COLO829 (cell line): ENCODE measurements around the gene CD84.
"Not testable (repeated sequence)": the region's sequence is repeated elsewhere in the genome, so short reads cannot be mapped to it uniquely, and the experiment has no call there.

Experiments
- DNase-seq: peaks from one replicate; pipeline ENCODE4 v3.0.0; 2012; ENCODE audit warnings: low spot score

Gene CD84

DNA sequence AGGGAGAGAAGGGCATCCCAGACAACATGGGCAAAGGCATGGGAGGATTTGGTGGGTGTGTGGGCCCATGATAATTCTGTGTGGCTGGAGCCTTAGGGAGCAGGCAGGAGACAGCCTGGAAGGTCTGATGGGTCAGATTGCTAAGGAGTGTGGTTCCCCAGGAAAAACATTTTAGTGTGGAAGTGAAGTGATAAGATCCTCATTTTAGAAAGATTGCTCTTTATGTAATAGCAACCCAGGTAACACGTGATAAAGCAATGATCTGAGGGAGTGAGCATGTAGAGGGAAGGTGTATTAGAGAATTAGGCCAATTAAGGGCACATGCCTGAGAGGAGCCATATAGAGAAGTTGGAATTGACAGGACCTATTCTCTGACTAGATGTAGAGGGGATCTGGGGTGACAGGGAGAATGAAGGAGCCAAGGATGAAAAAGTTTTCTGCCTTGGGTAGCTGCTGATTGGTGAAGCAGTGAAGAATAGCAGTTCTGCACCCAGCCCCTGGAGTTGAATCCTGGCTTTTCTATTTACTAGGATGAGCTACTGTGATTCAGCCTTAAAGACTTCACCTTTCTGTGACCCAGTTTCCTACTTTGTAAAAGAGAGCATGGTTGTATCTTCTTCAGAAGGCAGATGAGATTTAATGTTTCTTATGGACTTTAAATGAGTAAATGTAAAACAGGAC, 37.5 kb downstream of the CD84 start:
- no peak for DNase-seq

DNA sequence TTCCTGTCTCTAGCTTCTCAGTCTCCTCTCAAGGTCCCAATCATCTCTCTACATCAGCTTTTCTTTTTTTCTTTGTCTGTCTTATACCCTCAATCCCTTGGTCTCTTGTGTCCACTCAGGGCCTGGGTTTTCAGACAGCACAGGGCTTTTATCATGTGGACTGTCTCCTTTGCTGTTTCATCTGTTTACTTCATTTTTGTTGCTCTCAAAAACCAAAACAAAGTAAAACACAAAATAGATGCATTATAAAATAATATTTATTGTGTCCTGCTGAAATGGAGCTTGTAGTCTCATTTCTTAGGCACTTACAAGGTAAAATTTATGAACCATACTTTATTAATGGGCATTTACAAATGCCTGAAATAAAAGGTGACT, 38.5 kb downstream of the CD84 start:
- DNase-seq, result no peak

DNA sequence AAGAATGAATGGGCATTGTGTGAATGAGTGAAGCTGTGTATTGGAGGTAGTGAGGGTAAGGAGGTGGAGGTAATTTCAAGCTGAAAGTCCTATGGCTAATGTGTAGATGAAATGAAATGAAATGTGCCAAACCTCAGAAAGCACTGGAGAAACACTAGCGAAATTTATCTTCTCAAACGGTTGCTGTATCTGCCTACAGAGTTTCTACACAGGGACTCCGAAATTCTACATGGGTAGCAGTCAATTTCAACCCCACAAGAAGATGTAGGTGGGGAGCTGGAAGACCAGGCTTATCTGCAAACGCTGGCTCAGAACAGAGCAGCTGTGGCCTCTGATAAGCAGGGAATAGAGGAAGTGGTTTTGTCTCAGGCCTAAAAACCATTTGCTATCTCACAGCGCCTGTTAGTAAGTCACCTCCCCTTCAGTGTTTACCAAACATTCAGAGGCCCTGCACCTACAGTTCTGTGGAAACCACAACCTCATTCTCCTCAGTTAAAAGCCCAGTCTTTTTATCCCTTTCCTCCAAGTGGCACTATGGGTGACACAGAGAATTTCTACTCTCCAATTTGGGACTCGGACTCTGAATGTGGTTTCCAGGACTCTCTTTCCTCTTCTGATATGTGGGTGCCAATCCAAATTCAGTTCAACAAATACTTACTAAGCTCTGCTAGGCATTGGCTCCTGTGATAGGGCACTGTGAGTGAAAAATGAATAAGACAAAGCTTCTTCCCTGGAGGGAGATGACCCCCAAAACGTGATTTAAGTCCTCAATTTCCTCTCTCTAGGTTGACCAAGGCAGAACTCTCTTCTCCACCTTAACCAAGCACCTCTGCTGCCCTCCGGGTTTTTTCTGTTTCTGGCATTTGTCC, 39.1 kb downstream of the CD84 start:
- DNase-seq, result no peak

DNA sequence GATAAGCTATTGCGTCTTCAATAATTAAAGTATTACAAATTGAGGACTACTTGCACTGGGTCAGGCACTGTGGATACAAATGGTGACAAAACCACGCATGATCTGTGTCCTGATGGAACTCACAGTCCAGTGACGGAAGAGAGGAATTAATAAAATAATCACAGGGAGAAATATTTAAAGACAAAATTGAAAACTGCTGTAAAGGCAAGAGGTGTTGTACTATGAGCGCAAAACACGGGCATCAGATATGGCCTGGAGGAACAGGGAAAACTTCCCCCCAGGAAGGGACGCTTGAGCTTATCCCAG, 39.7 kb downstream of the CD84 start:
- DNase-seq, result no peak

DNA sequence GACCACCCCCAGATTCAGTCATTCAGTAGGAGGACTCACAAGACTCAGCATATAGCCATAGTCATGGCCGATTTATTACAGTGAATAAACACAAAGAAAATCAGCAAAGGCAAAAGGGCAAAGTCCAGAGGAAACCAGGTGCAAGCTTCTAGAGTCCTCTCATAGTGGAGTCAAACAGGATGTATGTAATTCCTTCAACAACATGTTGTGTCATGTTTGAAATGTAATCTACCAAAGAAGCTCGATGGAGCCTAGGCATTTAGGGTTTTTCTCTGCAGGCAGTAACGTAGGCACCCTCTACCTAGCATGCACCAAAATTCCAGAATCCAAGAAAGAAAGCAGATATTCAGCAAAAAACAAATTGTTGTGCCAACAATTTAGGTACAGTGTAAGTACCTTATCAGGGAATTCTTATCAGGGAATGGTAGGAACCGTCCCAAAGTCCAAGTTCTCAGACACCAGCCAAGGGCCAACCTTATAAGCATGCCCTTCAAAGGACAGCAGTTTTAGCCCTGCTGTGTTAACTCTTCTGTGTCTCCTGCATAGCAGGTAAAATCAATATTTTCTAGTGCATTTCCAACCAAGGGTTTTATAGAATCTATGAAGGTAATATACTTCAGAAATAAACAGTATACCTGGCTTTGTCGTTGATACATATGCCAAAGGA, 40.2 kb downstream of the CD84 start:
- DNase-seq, result no peak

DNA sequence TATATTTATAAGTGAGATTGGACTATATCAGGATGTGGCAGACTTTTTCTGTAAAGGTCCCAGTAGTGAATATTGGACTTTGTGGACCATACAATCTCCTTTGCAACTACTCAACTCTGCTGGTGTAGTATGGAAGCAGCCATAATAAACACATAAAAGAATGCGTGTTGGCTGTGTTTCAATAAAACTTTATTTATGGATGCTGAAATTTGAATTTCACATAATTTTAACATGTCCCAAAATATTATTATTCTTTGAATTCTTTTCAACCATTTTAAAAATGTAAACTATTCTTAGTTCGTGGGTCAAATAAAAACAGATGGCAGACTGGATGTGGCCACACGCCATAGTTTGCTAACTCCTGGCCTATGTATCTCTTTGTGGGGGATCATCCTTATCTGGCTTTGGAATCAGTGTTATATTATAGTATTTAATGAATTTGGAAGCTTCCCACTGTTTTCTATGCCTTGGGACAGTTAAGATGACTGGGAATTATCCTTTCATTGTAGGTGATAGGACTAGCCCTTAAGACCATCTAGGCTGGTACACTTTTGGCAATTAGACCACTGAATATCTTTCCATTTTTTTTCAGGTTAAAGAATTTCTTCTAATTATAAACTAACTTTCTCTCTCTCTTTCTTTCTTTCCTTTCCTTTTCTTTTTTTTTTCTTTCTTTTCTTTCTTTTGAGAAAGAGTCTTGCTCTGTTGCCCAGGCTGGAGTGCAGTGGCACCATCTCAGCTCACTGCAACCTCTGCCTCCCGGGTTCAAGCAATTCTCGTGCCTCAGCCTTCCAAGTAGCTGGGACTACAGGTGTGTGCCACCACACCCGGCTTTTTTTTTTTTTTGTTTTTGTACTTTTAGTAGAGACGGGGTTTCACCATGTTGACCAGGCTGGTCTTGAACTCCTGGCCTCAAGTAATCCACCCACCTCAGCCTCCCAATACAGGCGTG, 41.3 kb downstream of the CD84 start:
- no peak for DNase-seq

DNA sequence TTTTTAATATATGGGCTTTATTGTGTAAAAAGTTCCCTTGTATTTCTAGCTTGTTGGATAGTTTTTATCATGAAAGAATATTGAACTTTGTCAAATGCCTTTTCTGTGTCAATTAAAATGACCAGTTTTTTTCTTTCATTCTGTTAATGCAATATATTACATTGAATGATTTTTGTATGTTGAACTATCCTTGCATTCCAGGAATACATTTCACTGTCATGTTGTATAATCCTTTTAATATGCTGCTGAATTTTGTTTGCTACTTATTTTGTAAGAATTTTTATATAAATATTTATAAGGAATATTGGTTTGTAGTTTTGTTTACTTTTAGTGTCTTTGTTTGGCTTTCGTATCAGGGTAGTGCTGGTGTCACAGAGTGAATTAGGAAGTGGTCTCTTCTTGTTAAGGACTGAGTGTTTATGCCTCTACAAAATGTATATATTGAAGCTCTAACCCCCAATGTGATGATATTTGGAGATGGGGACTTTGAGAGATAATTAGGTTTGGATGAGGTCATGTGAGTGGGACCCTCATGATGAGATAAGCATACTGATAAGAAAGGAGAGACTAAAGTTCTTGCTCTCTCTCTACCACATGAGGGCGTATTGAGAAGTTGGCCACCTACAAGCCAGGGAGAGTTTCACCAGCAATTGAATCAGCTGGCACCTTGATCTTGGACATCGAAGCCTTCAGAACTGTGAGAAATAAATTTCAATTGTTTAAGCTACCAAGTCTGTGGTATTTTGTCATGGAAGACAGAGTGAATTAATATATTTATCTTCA, 44.3 kb downstream of the CD84 start:
- DNase-seq, result no peak

DNA sequence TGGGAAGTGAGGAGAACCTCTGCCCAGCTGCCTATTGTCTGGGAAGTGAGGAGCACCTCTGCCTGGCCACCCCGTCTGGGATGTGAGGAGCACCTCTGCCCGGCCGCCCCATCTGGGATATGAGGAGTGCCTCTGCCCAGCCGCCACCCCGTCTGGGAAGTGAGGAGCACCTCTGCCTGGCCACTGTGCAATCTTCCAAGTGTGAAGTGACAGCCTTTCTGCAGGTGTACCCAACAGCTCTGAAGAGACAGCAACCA, 46.8 kb downstream of the CD84 start:
- not testable (repeated sequence) for DNase-seq

DNA sequence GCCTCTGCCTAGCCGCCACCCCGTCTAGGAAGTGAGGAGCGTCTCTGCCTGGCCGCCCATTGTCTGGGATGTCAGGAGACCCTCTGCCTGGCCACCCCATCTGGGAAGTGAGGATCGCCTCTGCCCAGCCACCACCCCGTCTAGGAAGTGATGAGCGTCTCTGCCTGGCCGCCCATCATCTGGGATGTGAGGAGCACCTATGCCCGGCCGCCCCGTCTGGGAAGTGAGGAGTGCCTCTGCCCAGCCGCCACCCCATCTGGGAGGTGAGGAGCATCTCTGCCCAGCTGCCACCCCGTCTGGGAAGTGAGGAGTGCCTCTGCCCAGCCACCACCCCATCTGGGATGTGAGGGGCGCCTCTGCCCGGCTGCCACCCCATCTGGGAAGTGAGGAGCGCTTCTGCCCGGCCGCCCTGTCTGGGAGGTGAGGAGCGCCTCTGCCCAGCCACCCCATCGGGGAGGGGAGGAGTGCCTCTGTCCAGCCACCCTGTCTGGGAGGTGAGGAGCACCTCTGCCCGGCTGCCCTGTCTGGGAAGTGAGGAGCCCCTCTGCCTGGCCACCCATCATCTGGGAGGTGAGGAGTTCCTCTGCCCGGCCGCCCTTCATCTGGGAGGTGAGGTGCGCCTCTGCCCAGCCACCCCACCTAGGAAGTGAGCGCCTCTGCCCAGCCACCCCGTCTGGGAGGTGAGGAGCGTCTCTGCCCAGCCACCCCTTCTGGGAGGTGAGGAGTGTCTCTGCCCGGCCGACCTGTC, 47.3 kb downstream of the CD84 start:
- not testable (repeated sequence) for DNase-seq

DNA sequence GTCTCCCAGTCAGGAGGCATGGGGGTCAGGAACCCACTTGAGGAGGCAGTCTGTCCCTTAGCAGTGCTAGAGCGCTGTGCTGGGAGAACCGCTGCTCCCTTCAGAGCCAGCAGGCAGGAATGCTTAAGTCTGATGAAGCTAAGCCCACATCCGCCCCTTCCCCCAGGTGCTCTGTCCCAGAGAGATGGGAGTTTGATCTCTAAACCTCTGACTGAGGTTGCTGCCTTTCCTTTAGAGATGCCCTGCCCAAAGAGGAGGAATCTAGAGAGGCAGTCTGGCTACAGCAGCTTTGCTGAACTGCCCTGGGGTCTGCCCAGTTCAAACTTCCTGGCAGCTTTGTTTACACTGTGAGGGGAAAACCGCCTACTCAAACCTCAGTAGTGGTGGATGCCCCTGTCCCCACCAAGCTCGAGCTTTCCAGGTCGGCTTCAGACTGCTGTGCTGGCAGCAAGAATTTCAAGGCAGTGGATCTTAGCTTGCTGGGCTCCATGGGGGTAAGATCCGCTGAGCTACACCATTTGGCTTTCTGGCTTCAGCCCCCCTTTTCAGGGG, 49.8 kb downstream of the CD84 start:
- not testable (repeated sequence) for DNase-seq

DNA sequence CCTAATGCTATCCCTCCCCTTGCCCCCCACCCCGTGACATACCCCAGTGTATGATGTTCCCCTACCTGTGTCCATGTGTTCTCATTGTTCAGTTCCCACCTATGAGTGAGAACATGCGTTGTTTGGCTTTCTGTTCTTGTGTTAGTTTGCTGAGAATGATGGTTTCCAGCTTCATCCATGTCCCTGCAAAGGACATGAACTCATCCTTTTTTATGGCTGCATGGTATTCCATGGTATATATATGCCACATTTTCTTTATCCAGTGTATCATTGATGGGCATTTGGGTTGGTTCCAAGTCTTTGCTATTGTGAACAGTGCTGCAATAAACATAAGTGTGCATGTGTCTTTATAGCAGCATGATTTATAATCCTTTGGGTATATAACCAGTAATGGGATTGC, 55.5 kb downstream of the CD84 start:
- DNase-seq, result not testable (repeated sequence)

DNA sequence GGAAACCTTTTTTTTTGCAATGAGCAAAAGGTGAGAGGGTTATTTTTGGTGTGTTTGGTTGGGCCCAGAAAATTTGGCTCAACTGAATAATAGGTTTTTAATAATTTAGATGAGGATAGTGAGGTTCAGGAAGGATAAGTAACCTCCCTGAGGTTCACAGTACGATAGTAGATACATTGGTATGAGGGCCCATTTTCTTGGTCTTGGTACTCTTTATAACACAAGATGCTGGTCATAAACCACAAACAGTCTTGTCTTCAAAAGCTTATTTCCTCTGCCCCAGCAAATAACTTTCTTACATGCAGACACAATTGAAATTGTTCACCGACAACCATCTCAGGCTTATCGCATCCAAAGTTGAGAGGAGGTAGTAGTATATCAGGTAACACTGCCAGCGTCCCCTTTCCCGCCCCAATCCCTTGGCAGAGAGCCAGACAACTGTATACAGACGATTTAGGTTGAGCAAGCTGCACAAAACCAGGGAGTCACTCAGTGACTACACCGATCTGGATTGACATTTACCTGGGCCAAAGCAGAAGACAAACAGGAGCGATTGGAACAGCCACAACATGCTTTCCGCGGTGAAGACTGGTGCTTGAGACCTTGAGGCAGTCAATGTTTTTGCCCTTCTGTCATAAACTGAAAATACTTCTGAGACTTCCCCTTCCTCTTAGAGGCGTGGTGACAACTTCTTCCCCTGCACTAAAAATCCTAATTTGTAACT, 56.5 kb downstream of the CD84 start, which contains the start of gene SLAMF6:
SLAMF6 (minus strand) TSS at position 634 of the 724 bp plus-strand sequence; CDS start at position 571, 63 bp downstream.
- no peak for DNase-seq

DNA sequence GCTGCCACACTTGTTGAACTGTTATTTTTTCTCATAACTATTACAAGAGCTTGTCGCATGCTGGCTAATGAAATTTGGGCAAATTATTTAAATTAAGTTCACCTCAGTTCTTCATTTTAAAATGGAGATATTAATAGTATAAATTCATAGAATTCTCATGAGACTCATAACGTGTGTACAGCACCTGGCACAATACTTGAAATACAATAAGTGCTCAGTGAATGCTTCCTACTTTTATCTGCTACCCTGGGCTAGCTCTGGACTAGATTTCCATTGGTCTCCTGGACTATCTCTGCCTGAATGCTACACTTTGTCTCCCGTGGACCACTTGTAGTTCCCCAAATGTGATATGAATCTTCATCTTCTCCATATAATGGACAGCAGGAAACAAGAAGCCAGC, 57.2 kb downstream of the CD84 start:
- DNase-seq, result no peak

DNA sequence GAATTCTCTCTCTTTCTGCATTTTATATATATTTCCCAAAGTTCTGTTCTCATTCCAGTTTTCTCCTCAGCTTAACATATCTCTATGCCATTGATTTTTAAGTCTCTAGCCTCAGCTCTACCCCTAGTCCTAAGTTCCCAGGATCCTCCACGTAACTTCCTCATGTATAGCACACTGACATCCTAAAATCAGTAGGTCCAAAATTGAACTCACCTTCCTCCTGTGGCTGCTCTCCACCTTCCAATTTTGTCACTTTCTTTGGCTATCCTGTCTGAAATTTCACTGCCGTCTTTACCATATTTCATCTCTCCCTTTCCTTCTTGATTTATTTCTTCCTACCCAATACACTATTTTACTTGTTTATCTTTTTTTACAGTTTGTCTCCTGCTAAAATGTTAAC, 57.7 kb downstream of the CD84 start:
- DNase-seq, result no peak

DNA sequence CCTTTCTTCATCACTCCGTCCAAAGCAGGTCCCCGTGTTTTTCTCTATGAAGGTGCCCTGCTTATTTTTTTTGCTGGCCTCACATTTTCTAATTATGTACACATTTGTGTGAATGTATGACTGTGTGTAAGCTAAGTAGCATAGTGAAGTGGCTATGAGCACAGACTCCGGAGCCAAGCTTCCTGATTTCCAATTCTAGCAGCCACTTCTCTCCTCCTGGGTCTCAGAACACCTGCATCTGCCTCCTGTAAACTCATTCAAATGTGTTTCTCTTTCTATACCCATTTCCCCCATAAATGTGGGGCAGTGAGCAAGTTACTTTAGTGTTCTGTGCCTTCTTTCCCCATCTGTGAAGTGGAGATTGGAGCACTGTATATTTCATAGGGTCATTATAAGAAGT, 58.3 kb downstream of the CD84 start:
- DNase-seq, result no peak

DNA sequence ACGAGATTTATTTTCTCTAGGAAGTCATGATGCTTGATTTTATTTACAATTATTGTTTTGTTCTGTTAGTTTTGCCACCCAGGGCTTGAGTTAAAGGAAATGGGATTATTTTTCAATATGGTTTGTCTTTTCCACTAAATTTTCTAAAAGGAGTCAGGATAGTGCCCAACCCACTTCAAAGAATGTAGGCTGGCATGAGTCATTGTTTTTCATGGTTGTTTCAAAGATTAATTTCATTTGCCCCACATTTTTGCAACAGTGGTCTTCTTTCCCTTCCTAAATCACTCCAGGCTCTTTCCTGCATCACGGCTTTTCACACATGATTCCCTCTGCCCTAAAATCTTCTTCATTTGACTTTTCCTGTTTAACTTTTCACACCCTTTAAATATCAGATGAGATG, 58.7 kb downstream of the CD84 start:
- peak; percentile 51 for DNase-seq

DNA sequence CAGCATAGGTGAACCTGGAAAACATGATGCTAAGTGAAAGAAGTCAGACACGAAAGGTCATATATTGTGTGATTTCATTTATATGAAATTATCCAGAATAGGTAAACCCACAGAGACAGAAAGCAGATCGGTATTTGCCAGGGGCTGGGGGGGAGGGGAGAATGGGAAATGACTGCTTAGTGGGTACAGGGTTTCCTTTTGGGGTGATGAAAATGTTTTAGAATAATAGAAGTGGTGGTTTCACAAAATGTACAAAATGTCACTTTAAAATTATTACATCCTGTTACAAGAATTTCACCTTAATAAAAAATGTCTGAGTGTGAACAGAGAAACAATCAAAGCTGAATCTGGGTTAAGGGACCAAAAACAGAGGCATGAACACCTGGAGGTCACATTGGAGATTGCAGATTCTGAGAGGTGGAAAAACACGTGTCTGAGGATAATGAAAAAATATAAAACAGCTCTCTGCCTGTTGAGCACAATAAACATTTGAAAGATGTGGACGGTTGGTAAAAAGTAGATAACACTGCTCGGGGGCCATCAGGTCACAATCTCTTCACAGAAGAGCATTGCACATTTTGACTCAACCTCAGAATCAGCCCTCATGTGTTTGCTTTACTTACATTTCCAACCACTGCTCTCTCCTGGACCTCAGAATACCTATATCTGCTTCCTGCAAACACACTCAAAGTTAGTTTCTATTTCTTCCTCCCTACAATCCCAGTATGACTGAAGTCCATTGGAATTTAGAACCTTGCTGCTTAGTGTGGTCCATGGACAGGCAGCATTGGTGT, 59.5 kb downstream of the CD84 start:
- no peak for DNase-seq

DNA sequence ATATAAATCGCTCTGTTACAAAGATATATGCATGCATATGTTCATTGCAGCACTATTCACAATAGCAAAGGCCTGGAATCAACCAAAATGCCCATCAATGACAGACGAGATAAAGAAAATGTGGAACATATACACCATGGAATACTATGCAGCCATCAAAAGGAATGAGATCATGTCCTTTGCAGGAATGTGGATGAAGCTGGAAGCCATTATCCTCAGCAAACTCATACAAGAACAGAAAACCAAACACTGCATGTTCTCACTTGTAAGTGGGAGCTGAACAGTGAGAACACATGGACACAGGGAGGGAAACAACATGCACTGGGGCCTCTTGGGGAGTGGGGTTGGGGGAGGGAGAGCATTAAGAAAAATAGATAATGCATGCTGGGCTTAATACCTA, 61.8 kb downstream of the CD84 start:
- DNase-seq, result not testable (repeated sequence)

DNA sequence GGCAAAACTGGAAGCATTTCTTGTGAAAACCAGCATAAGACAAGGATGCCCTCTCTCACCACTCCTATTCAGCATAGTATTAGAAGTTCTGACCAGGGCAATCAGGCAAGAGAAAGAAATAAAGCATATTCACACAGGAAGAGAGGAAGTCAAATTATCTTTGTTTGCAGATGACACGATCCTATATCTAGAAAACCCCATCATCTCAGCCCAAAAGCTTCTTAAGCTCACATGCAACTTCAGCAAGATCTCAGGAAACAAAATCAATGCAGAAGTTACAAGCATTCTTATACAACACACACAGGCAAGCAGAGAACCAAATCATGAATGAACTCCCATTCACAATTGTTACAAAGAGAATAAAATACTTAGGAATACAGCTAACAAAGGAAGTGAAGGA, 63.4 kb downstream of the CD84 start:
- not testable (repeated sequence) for DNase-seq
